MCF 10A (cell line): Measurements from ENCODE around the gene THEM4. TPM values are rescaled to one million over a fixed set of nuclear protein-coding genes. Genes with fewer than 3 reads are reported as not detected.

Experiments used
- BruUV-seq: library from RNA; stranded (reverse); fragments of 400-500 nt; replicated peaks from 2 replicates; lab custom pipeline; 2021; lab: Mats Ljungman, UMichigan
- CTCF ChIA-PET: fragments of 300-600 bp; sonication (Branson Sonifier 250); formaldehyde crosslinking; extraction: SDS; loops from one replicate; lab custom pipeline; 2021; ENCODE audit warnings: antibody characterized with exemption, inconsistent platforms; lab: Yijun Ruan, JAX
- POLR2A ChIA-PET: fragments of 300-600, 350-650 bp; sonication (Branson Sonifier 250); formaldehyde crosslinking; extraction: SDS; loops from one replicate; lab custom pipeline; 2020; ENCODE audit warnings: antibody characterized with exemption, inconsistent platforms; lab: Yijun Ruan, JAX
- DNase-seq: peaks from one replicate; pipeline ENCODE4 v3.0.0-alpha.2; 2018; ENCODE audit not compliant: unreplicated experiment
- H3K27ac Mint-ChIP-seq: one replicate; pipeline ENCODE4 v1.8.0; 2022; ENCODE audit warnings: mild to moderate bottlenecking, low read depth, mixed read lengths; ENCODE audit not compliant: unreplicated experiment
- H3K27me3 Mint-ChIP-seq: one replicate; pipeline ENCODE4 v1.8.0; 2022; ENCODE audit warnings: mixed read lengths; ENCODE audit not compliant: insufficient read depth, unreplicated experiment
- H3K36me3 Mint-ChIP-seq: one replicate; pipeline ENCODE4 v1.8.0; 2022; ENCODE audit warnings: mild to moderate bottlenecking, moderate library complexity, mixed read lengths; ENCODE audit not compliant: insufficient read depth, unreplicated experiment
- H3K4me1 Mint-ChIP-seq: one replicate; pipeline ENCODE4 v1.8.0; 2022; ENCODE audit warnings: mixed read lengths; ENCODE audit not compliant: insufficient read depth, unreplicated experiment
- H3K4me3 Mint-ChIP-seq: one replicate; pipeline ENCODE4 v1.8.0; 2022; ENCODE audit warnings: mild to moderate bottlenecking, moderate library complexity, mixed read lengths; ENCODE audit not compliant: unreplicated experiment
- H3K9me3 Mint-ChIP-seq: one replicate; pipeline ENCODE4 v1.8.0; 2022; ENCODE audit warnings: mixed read lengths; ENCODE audit not compliant: unreplicated experiment
- intact Hi-C: fragments of 100-400 bp; cut with micrococcal nuclease; formaldehyde crosslinking; loops from 2 replicates; pipeline ENCODE4 v1.14.1; 2022
- total RNA-seq: library from RNA; stranded (reverse); gene quantifications from 2 replicates; pipeline ENCODE4 v1.2.3, GENCODE V29; 2022
- TF ChIP-seq, protein P1 (sequence below): fragments of 200-600 bp; IDR thresholded peaks from one replicate; pipeline ENCODE4 v1.8.0; 2022; ENCODE audit warnings: antibody characterized with exemption, mild to moderate bottlenecking; ENCODE audit not compliant: unreplicated experiment

Gene THEM4
- total RNA-seq, 1 experiment from 2014 or later: 29.1 TPM

GRCh38 chr1:151953409-151954094, 44.2 kb upstream of the THEM4 start:
- no peaks in the 10 kb centered on the region for H3K27me3 Mint-ChIP-seq
- TF ChIP-seq, protein P1, sequence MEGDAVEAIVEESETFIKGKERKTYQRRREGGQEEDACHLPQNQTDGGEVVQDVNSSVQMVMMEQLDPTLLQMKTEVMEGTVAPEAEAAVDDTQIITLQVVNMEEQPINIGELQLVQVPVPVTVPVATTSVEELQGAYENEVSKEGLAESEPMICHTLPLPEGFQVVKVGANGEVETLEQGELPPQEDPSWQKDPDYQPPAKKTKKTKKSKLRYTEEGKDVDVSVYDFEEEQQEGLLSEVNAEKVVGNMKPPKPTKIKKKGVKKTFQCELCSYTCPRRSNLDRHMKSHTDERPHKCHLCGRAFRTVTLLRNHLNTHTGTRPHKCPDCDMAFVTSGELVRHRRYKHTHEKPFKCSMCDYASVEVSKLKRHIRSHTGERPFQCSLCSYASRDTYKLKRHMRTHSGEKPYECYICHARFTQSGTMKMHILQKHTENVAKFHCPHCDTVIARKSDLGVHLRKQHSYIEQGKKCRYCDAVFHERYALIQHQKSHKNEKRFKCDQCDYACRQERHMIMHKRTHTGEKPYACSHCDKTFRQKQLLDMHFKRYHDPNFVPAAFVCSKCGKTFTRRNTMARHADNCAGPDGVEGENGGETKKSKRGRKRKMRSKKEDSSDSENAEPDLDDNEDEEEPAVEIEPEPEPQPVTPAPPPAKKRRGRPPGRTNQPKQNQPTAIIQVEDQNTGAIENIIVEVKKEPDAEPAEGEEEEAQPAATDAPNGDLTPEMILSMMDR: no peak

DNA sequence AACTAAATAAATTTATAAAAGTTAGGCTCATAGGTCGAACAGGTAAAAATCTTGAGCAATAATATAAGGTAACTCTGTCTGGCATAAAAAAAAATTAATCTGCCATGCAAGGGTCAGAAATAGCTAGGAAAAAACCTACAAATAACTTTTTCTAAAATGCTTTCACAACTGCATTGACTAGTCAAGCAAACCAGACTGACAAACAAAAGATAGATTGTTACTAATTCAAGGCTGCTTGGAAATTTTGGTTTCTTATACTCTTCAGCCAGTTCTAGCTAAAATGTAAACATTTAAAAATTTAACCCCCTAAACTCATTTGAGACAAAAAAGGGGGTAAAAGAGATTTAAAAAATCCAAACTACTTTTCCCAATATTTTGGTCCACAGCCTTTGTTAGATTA, 43.5 kb upstream of the THEM4 start:
- intact Hi-C loops: no loop called here
- no TSS peak for BruUV-seq
- no peak for DNase-seq
- no peaks in the 10 kb centered on the region for H3K9me3 Mint-ChIP-seq
- ChIA-PET POLR2A (interaction anchor here (0.7 to 1.9 kb wide), 7 partner anchors 14 to 195 kb away, joined by 3 to 6 read pairs (median 3); partner anchors contain the start of gene S100A10), CTCF (interaction anchor here (0.7 to 1.8 kb wide), 6 partner anchors 15 to 49 kb away, joined by 3 to 9 read pairs (median 4); no protein-coding TSS in a partner anchor)
- H3K36me3 Mint-ChIP-seq: no peaks in the 10 kb centered on the region
- no peak overlapping the region for H3K4me3 Mint-ChIP-seq
- H3K27ac Mint-ChIP-seq: no peak overlapping the region
- TF ChIP-seq, protein P1: no peak
- H3K4me1 Mint-ChIP-seq: peaks cover 6% of the 10 kb centered on the region
- no peaks in the 10 kb centered on the region for H3K27me3 Mint-ChIP-seq

More at GRCh38 chr1:151953409-151954094, 44.2 kb upstream of the THEM4 start:
- Mint-ChIP-seq H3K4me3 (no peak overlapping the region), H3K36me3 (no peaks in the 10 kb centered on the region), H3K4me1 (peaks cover 6% of the 10 kb centered on the region), H3K9me3 (no peaks in the 10 kb centered on the region), H3K27ac (no peak overlapping the region)
- BruUV-seq: no TSS peak
- intact Hi-C loops: no loop called here
- ChIA-PET CTCF (interaction anchor here (0.9 to 3.0 kb wide), 7 partner anchors 14 to 48 kb away, joined by 3 to 16 read pairs (median 7); no protein-coding TSS in a partner anchor), POLR2A (interaction anchor here (0.7 to 1.9 kb wide), 8 partner anchors 8 to 150 kb away, joined by 3 to 13 read pairs (median 4); no protein-coding TSS in a partner anchor)
- no peak for DNase-seq

GRCh38 chr1:151949371-151950193, 40.3 kb upstream of the THEM4 start:
- Mint-ChIP-seq H3K4me3 (no peak overlapping the region), H3K27me3 (no peaks in the 10 kb centered on the region), H3K36me3 (peaks cover 9% of the 10 kb centered on the region), H3K27ac (no peak overlapping the region), H3K4me1 (peaks cover 26% of the 10 kb centered on the region), H3K9me3 (no peaks in the 10 kb centered on the region)
- ChIA-PET CTCF (interaction anchor here (0.5 to 3.5 kb wide), 19 partner anchors 15 to 86 kb away, joined by 3 to 20 read pairs (median 4); no protein-coding TSS in a partner anchor), POLR2A (interaction anchor here (1.0 to 3.0 kb wide), 3 partner anchors 18 to 43 kb away, joined by 3 to 12 read pairs (median 4); partner anchors contain the start of gene S100A10)
- intact Hi-C loops: no loop called here
- TF ChIP-seq, protein P1: no peak
- no TSS peak for BruUV-seq
- DNase-seq: no peak

GRCh38 chr1:151948506-151948905, 39.2 kb upstream of the THEM4 start:
- DNase-seq: no peak
- H3K27me3 Mint-ChIP-seq: no peaks in the 10 kb centered on the region
- H3K36me3 Mint-ChIP-seq: peaks cover 9% of the 10 kb centered on the region
- ChIA-PET CTCF (interaction anchor here (0.6 to 3.5 kb wide), 9 partner anchors 14 to 587 kb away, joined by 3 to 20 read pairs (median 4); no protein-coding TSS in a partner anchor), POLR2A (interaction anchor here (3.0 kb wide), 1 partner anchor 44 kb away, joined by 12 read pairs; the partner anchor contains the start of gene S100A10)
- no peaks in the 10 kb centered on the region for H3K9me3 Mint-ChIP-seq
- TF ChIP-seq, protein P1: no peak
- H3K27ac Mint-ChIP-seq: no peak overlapping the region
- BruUV-seq: no TSS peak
- H3K4me3 Mint-ChIP-seq: no peak overlapping the region
- H3K4me1 Mint-ChIP-seq: peaks cover 26% of the 10 kb centered on the region
- intact Hi-C loops: no loop called here
